DMS79 (cell line): Measurements from ENCODE around the gene UBR4.
A peak's percentile ranks its signal among the peaks of the same experiment; 100 is the strongest.

Source experiments
- DNase-seq: peaks from one replicate; lab custom pipeline; 2025; lab: John Stamatoyannopoulos, UW

Gene UBR4

GRCh38 chr1:19091196-19091953, 118.7 kb downstream of the UBR4 start:
- DNase-seq = no peak

GRCh38 chr1:19089524-19089923, 120.5 kb downstream of the UBR4 start:
- no peak for DNase-seq

- no peak for DNase-seq
Measured at GRCh38 chr1:19088717-19089442, 121.2 kb downstream of the UBR4 start.

GRCh38 chr1:19087737-19088594, 122.1 kb downstream of the UBR4 start:
- peak; percentile 95 for DNase-seq

- peak; percentile 41 for DNase-seq
Measured at GRCh38 chr1:19087017-19087736, 122.9 kb downstream of the UBR4 start.

- DNase-seq = no peak
Measured at GRCh38 chr1:19086176-19086875, 123.7 kb downstream of the UBR4 start.

- no peak for DNase-seq
Measured at GRCh38 chr1:19084206-19084738, 125.8 kb downstream of the UBR4 start.

- no peak for DNase-seq
Measured at GRCh38 chr1:19083081-19083480, 127.0 kb downstream of the UBR4 start.

- no peak for DNase-seq
Measured at GRCh38 chr1:19081218-19081893, 128.7 kb downstream of the UBR4 start.

- DNase-seq = no peak
Measured at GRCh38 chr1:19080721-19081120, 129.3 kb downstream of the UBR4 start.

- no peak for DNase-seq
Measured at GRCh38 chr1:19079541-19080472, 130.3 kb downstream of the UBR4 start.

- DNase-seq = no peak
Measured at GRCh38 chr1:19078536-19078935, 131.5 kb downstream of the UBR4 start.

GRCh38 chr1:19076841-19077616, 133.0 kb downstream of the UBR4 start:
- no peak for DNase-seq

GRCh38 chr1:19074902-19075721, 135.0 kb downstream of the UBR4 start:
- DNase-seq = peak; percentile 71

- peak; percentile 63 for DNase-seq
Measured at GRCh38 chr1:19074361-19074901, 135.6 kb downstream of the UBR4 start.

GRCh38 chr1:19073311-19074186, 136.5 kb downstream of the UBR4 start:
- DNase-seq = peak; percentile 91
